K562 (cell line): ENCODE results near the gene PCDH1. TPM values are rescaled to one million over a fixed set of nuclear protein-coding genes. Genes with fewer than 3 reads are reported as not detected.
A peak's percentile ranks its signal among the peaks of the same experiment; 100 is the strongest.

Source experiments
- CEBPG ChIP-seq, 3 experiments: fragments of 200-800 bp in 1 of 3; sonication (Bioruptor generic) in 1 of 3; sonication (generic) in 1 of 3; formaldehyde crosslinking in 1 of 3; IDR thresholded peaks in 2 of 3; conservative IDR thresholded peaks in 1 of 3; 2 replicates each; pipeline versions ENCODE4 v1.6.1 to v1.8.0; 2016 to 2022; ENCODE audit warnings: missing compliant biosample characterization in 2 of 3, missing genetic modification characterization in 2 of 3, mild to moderate bottlenecking in 1 of 3, missing genetic modification reagents in 1 of 3
- CTBP1 ChIP-seq: fragments of 450-650 bp; IDR thresholded peaks from 2 replicates; pipeline ENCODE4 v1.6.1; 2016; ENCODE audit warnings: borderline replicate concordance
- HDAC1 ChIP-seq, 2 experiments: fragments of 450-650 bp; IDR thresholded peaks; 2 replicates each; pipeline ENCODE4 v1.6.1; 2016 to 2017; ENCODE audit warnings: inconsistent platforms in 1 of 2, mild to moderate bottlenecking in 1 of 2, moderate library complexity in 1 of 2
- KAT7 ChIP-seq: sonication (generic); formaldehyde crosslinking; IDR thresholded peaks from 2 replicates; pipeline ENCODE4 v1.8.0; 2022; ENCODE audit warnings: missing genetic modification reagents, mild to moderate bottlenecking, borderline replicate concordance
- SNIP1 ChIP-seq: fragments of 450-650 bp; IDR thresholded peaks from 2 replicates; pipeline ENCODE4 v1.7.1; 2017; ENCODE audit warnings: low read depth, mild to moderate bottlenecking
- SP1 ChIP-seq: sonication (generic); formaldehyde crosslinking; IDR thresholded peaks from 2 replicates; pipeline ENCODE4 v1.8.1; 2022; ENCODE audit warnings: mild to moderate bottlenecking, missing genetic modification reagents
- SRSF9 ChIP-seq: fragments of 200-400 bp; formaldehyde crosslinking; IDR thresholded peaks from 2 replicates; pipeline ENCODE4 v1.6.1; 2017; ENCODE audit warnings: low read depth, low read length, borderline replicate concordance
- SUPT5H ChIP-seq: fragments of 450-650 bp; IDR thresholded peaks from 2 replicates; pipeline ENCODE4 v1.6.1; 2016
- TAF7 ChIP-seq: fragments of 450-650 bp; IDR thresholded peaks from 2 replicates; pipeline ENCODE4 v1.6.1; 2016; ENCODE audit warnings: missing genetic modification characterization, missing compliant biosample characterization
- ZC3H8 ChIP-seq: fragments of 450-650 bp; IDR thresholded peaks from 2 replicates; pipeline ENCODE4 v1.6.1; 2017
- ZNF785 ChIP-seq: fragments of 250-450 bp; sonication (Bioruptor Pico); IDR thresholded peaks from 2 replicates; pipeline ENCODE4 v1.4.0; 2020; ENCODE audit warnings: mild to moderate bottlenecking
- polyA plus RNA-seq, 8 experiments: library from polyadenylated mRNA; depleted of rRNA in 4 of 8; stranded (reverse) in 5 of 8; unstranded in 3 of 8; fragments of >200 nt; fragmentation: Nextera tagmentation in 2 of 8; fragmentation: Illumina TruSeq in 1 of 8; extraction: Ambion mirVana in 2 of 8; extraction: Trizol in 1 of 8; gene quantifications; 2 replicates each; pipeline versions ENCODE4 v1.2.1 to v1.2.3, GENCODE V29; 2011 to 2014; ENCODE audit warnings: inconsistent platforms in 1 of 8, missing spikeins in 1 of 8
- total RNA-seq, 7 experiments: library from RNA; depleted of rRNA in 6 of 7; stranded (reverse); fragments of >200 nt in 6 of 7; fragmentation: Illumina TruSeq in 2 of 7; extraction: Trizol in 2 of 7; gene quantifications; 2 replicates each; pipeline versions ENCODE4 v1.2.1 to v1.2.3, GENCODE V29; 2011 to 2021; ENCODE audit warnings: low replicate concordance in 1 of 7
- TF ChIP-seq, protein P1 (sequence below): IDR thresholded peaks from 2 replicates; pipeline ENCODE4 v1.6.1; 2014; ENCODE audit warnings: antibody characterized with exemption
- TF ChIP-seq, protein P2 (sequence below): fragments of 200-600 bp; sonication (generic); IDR thresholded peaks from one replicate; pipeline ENCODE4 v1.6.1; 2012; ENCODE audit warnings: mild to moderate bottlenecking, low read depth, low read length, inconsistent platforms
- TF ChIP-seq, protein P3 (sequence below): sonication (generic); formaldehyde crosslinking; IDR thresholded peaks from 2 replicates; pipeline ENCODE4 v1.8.0; 2022; ENCODE audit warnings: mild to moderate bottlenecking, low read depth, missing genetic modification reagents

The PCDH1 gene
- total and polyA plus RNA-seq, 9 of the 15 experiments (the other 6 are each of a cell fraction or from before 2014, with no cell fraction given) = 0.11 to 3.6 (median 1.9) TPM; not detected in 1

DNA sequence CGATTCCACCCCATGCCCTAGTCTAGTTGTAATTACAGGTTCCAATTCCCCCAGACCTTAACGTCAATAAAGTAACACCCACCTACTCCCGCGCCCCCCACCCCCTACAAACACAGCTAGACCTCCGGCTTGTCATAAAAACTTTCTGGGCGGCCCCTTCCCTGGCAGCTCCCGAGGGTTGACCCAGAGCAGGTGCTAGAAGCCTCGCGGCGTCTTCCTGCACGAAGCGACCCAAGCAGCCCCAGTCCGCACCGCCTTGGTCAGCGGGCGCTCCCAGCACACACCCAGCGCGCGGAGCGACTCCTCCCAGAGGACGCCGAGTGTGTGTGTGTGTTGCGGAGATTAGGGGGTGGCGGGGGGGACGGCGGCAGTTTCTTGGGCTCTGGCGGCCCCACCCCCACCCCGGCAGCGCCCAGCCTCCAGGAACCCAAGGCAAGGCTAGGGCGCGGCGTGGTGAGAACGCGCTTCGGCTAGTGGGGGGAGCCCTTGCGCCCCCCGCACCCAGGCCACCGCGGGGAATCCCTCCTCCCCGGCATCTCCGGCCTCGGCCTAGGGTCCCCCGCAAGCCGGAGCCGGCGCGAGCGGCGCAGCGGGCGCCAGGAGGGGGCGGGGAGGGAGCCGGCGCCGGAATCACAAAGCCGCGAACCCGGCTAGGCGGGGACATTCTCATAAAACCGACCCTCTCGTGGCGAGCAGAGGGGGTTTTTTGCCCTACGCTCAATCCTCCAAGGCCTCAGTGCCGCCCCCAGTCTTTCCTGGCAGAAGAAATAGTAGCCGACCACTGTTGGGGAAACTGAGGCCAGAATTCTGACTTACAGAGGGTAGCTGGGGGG lies 2.2 kb downstream of the PCDH1 start (continued):
- TF ChIP-seq, protein P1, sequence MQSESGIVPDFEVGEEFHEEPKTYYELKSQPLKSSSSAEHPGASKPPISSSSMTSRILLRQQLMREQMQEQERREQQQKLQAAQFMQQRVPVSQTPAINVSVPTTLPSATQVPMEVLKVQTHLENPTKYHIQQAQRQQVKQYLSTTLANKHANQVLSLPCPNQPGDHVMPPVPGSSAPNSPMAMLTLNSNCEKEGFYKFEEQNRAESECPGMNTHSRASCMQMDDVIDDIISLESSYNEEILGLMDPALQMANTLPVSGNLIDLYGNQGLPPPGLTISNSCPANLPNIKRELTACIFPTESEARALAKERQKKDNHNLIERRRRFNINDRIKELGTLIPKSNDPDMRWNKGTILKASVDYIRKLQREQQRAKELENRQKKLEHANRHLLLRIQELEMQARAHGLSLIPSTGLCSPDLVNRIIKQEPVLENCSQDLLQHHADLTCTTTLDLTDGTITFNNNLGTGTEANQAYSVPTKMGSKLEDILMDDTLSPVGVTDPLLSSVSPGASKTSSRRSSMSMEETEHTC = no peak
- TF ChIP-seq SUPT5H (peak; percentile 39; the same call in 1 of the 2 replicates), KAT7 (no peak), SP1 (CRISPR knock-in tag) (peak; percentile 48; the same call in 1 of the 2 replicates), CEBPG (CRISPR knock-in tag; IDR thresholded peaks at IDR 0.05) (no peak), CEBPG (tag; conservative IDR thresholded peaks at IDR 0.05 in 1 of 2, IDR thresholded peaks at IDR 0.05 in 1 of 2) (no peak), SRSF9 (no peak), ZNF785 (no peak), HDAC1 (IDR thresholded peaks at IDR 0.05) (peak in 1 of 2 experiments; percentile 50; a peak in 1 of 4 replicates), CTBP1 (peak; percentile 76), SNIP1 (no peak), ZC3H8 (no peak), TAF7 (tag) (no peak)
- TF ChIP-seq, protein P2, sequence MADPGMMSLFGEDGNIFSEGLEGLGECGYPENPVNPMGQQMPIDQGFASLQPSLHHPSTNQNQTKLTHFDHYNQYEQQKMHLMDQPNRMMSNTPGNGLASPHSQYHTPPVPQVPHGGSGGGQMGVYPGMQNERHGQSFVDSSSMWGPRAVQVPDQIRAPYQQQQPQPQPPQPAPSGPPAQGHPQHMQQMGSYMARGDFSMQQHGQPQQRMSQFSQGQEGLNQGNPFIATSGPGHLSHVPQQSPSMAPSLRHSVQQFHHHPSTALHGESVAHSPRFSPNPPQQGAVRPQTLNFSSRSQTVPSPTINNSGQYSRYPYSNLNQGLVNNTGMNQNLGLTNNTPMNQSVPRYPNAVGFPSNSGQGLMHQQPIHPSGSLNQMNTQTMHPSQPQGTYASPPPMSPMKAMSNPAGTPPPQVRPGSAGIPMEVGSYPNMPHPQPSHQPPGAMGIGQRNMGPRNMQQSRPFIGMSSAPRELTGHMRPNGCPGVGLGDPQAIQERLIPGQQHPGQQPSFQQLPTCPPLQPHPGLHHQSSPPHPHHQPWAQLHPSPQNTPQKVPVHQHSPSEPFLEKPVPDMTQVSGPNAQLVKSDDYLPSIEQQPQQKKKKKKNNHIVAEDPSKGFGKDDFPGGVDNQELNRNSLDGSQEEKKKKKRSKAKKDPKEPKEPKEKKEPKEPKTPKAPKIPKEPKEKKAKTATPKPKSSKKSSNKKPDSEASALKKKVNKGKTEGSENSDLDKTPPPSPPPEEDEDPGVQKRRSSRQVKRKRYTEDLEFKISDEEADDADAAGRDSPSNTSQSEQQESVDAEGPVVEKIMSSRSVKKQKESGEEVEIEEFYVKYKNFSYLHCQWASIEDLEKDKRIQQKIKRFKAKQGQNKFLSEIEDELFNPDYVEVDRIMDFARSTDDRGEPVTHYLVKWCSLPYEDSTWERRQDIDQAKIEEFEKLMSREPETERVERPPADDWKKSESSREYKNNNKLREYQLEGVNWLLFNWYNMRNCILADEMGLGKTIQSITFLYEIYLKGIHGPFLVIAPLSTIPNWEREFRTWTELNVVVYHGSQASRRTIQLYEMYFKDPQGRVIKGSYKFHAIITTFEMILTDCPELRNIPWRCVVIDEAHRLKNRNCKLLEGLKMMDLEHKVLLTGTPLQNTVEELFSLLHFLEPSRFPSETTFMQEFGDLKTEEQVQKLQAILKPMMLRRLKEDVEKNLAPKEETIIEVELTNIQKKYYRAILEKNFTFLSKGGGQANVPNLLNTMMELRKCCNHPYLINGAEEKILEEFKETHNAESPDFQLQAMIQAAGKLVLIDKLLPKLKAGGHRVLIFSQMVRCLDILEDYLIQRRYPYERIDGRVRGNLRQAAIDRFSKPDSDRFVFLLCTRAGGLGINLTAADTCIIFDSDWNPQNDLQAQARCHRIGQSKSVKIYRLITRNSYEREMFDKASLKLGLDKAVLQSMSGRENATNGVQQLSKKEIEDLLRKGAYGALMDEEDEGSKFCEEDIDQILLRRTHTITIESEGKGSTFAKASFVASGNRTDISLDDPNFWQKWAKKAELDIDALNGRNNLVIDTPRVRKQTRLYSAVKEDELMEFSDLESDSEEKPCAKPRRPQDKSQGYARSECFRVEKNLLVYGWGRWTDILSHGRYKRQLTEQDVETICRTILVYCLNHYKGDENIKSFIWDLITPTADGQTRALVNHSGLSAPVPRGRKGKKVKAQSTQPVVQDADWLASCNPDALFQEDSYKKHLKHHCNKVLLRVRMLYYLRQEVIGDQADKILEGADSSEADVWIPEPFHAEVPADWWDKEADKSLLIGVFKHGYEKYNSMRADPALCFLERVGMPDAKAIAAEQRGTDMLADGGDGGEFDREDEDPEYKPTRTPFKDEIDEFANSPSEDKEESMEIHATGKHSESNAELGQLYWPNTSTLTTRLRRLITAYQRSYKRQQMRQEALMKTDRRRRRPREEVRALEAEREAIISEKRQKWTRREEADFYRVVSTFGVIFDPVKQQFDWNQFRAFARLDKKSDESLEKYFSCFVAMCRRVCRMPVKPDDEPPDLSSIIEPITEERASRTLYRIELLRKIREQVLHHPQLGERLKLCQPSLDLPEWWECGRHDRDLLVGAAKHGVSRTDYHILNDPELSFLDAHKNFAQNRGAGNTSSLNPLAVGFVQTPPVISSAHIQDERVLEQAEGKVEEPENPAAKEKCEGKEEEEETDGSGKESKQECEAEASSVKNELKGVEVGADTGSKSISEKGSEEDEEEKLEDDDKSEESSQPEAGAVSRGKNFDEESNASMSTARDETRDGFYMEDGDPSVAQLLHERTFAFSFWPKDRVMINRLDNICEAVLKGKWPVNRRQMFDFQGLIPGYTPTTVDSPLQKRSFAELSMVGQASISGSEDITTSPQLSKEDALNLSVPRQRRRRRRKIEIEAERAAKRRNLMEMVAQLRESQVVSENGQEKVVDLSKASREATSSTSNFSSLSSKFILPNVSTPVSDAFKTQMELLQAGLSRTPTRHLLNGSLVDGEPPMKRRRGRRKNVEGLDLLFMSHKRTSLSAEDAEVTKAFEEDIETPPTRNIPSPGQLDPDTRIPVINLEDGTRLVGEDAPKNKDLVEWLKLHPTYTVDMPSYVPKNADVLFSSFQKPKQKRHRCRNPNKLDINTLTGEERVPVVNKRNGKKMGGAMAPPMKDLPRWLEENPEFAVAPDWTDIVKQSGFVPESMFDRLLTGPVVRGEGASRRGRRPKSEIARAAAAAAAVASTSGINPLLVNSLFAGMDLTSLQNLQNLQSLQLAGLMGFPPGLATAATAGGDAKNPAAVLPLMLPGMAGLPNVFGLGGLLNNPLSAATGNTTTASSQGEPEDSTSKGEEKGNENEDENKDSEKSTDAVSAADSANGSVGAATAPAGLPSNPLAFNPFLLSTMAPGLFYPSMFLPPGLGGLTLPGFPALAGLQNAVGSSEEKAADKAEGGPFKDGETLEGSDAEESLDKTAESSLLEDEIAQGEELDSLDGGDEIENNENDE = no peak
- TF ChIP-seq, protein P3, sequence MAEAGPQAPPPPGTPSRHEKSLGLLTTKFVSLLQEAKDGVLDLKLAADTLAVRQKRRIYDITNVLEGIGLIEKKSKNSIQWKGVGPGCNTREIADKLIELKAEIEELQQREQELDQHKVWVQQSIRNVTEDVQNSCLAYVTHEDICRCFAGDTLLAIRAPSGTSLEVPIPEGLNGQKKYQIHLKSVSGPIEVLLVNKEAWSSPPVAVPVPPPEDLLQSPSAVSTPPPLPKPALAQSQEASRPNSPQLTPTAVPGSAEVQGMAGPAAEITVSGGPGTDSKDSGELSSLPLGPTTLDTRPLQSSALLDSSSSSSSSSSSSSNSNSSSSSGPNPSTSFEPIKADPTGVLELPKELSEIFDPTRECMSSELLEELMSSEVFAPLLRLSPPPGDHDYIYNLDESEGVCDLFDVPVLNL = no peak
